Measurements from ENCODE around the gene PPIG. TPM values are rescaled to one million over a fixed set of nuclear protein-coding genes. Genes with fewer than 3 reads are reported as not detected.

The PPIG gene
- total and polyA plus RNA-seq, 2 experiments from 2014 or later: 40.7 to 157 TPM

- no peaks in the 10 kb centered on the region for H3K27me3 Mint-ChIP-seq (ENCODE audit: insufficient read depth, low read depth, poor library complexity)
- Histone ChIP-seq H3K4me1 (ENCODE audit: insufficient read depth) (no peaks in the 10 kb centered on the region), H3K9me2 (ENCODE audit: insufficient read depth) (no peaks in the 10 kb centered on the region), H2AFZ (no peak overlapping the region), H4K20me1 (replicated peaks; ENCODE audit: insufficient read depth) (no peaks in the 10 kb centered on the region), H3K27ac (ENCODE audit: low read depth) (no peak overlapping the region), H3F3A (replicated peaks; ENCODE audit: low read depth) (no peaks in the 10 kb centered on the region), H3K4me3 (no peak overlapping the region), H3K79me2 (replicated peaks; ENCODE audit: insufficient read depth) (no peaks in the 10 kb centered on the region), H3K27me3 (ENCODE audit: insufficient read depth) (no peaks in the 10 kb centered on the region), H3K36me3 (ENCODE audit: insufficient read depth) (no peaks in the 10 kb centered on the region), H3K4me2 (no peak overlapping the region)
- no peak overlapping the region for H3K27ac Mint-ChIP-seq
- TF ChIP-seq ZNF114 (CRISPR knock-in tag; IDR thresholded peaks at IDR 0.05) (no peak), EZH2phosphoT487 (IDR thresholded peaks at IDR 0.05; ENCODE audit: unreplicated experiment) (no peak), NANOG (IDR thresholded peaks at IDR 0.05; ENCODE audit: borderline replicate concordance) (no peak), JUNB (IDR thresholded peaks at IDR 0.05; ENCODE audit: unreplicated experiment) (no peak), ZNF331 (CRISPR knock-in tag; IDR thresholded peaks at IDR 0.05; ENCODE audit: low read depth) (no peak), REST (IDR thresholded peaks at IDR 0.05; ENCODE audit: unreplicated experiment) (no peak), POLR2AphosphoS5 (IDR thresholded peaks at IDR 0.05; ENCODE audit: low read depth) (no peak)
- no peaks in the 10 kb centered on the region for H3K36me3 Mint-ChIP-seq (ENCODE audit: low read depth)
- no peak overlapping the region for H3K4me3 Mint-ChIP-seq
- no peaks in the 10 kb centered on the region for H3K4me1 Mint-ChIP-seq
- ATAC-seq: no peak
- DNase-seq (ENCODE audit: low spot score): no peak
- H3K9me3 Mint-ChIP-seq: no peaks in the 10 kb centered on the region
These were observed 74.7 kb downstream of the PPIG start for GRCh38 chr2:169658877-169659276.

- Histone ChIP-seq H3K36me3 (ENCODE audit: insufficient read depth) (no peaks in the 10 kb centered on the region), H2AFZ (no peak overlapping the region), H3K4me1 (ENCODE audit: insufficient read depth) (no peaks in the 10 kb centered on the region), H3K4me2 (no peak overlapping the region), H4K20me1 (replicated peaks; ENCODE audit: insufficient read depth) (no peaks in the 10 kb centered on the region), H3K9me2 (ENCODE audit: insufficient read depth) (no peaks in the 10 kb centered on the region), H3K4me3 (no peak overlapping the region), H3F3A (replicated peaks; ENCODE audit: low read depth) (no peaks in the 10 kb centered on the region), H3K79me2 (replicated peaks; ENCODE audit: insufficient read depth) (no peaks in the 10 kb centered on the region), H3K27me3 (ENCODE audit: insufficient read depth) (no peaks in the 10 kb centered on the region), H3K27ac (ENCODE audit: low read depth) (no peak overlapping the region)
- Mint-ChIP-seq H3K36me3 (ENCODE audit: low read depth) (no peaks in the 10 kb centered on the region), H3K9me3 (no peaks in the 10 kb centered on the region), H3K4me1 (no peaks in the 10 kb centered on the region), H3K4me3 (no peak overlapping the region), H3K27ac (no peak overlapping the region), H3K27me3 (ENCODE audit: insufficient read depth, low read depth, poor library complexity) (no peaks in the 10 kb centered on the region)
- no peak for DNase-seq (ENCODE audit: low spot score)
- no peak for ATAC-seq
- TF ChIP-seq STAT1 (IDR thresholded peaks at IDR 0.05; ENCODE audit: unreplicated experiment): no peak
These were observed 75.2 kb downstream of the PPIG start for GRCh38 chr2:169659320-169659719.

GRCh38 chr2:169661265-169661664, 77.1 kb downstream of the PPIG start:
- Histone ChIP-seq H4K20me1 (replicated peaks; ENCODE audit: insufficient read depth) (no peaks in the 10 kb centered on the region), H3K4me2 (no peak overlapping the region), H2AFZ (no peak overlapping the region), H3K4me3 (no peak overlapping the region), H3K27ac (ENCODE audit: low read depth) (no peak overlapping the region), H3K36me3 (ENCODE audit: insufficient read depth) (no peaks in the 10 kb centered on the region), H3K27me3 (ENCODE audit: insufficient read depth) (no peaks in the 10 kb centered on the region), H3F3A (replicated peaks; ENCODE audit: low read depth) (no peaks in the 10 kb centered on the region), H3K9me2 (ENCODE audit: insufficient read depth) (no peaks in the 10 kb centered on the region), H3K79me2 (replicated peaks; ENCODE audit: insufficient read depth) (no peaks in the 10 kb centered on the region), H3K4me1 (ENCODE audit: insufficient read depth) (no peaks in the 10 kb centered on the region)
- H3K36me3 Mint-ChIP-seq (ENCODE audit: low read depth): no peaks in the 10 kb centered on the region
- no peaks in the 10 kb centered on the region for H3K9me3 Mint-ChIP-seq
- no peak overlapping the region for H3K27ac Mint-ChIP-seq
- DNase-seq (ENCODE audit: low spot score): no peak
- no peaks in the 10 kb centered on the region for H3K4me1 Mint-ChIP-seq
- H3K4me3 Mint-ChIP-seq: no peak overlapping the region
- peak; percentile 76 for ATAC-seq
- no peaks in the 10 kb centered on the region for H3K27me3 Mint-ChIP-seq (ENCODE audit: insufficient read depth, low read depth, poor library complexity)
- TF ChIP-seq CREB1 (CRISPR knock-in tag; IDR thresholded peaks at IDR 0.05; ENCODE audit: low read depth): no peak
- TF ChIP-seq STAT1 (IDR thresholded peaks at IDR 0.05; ENCODE audit: unreplicated experiment): no peak
- no peak for TF ChIP-seq JUNB (IDR thresholded peaks at IDR 0.05; ENCODE audit: unreplicated experiment)
- TF ChIP-seq EZH2phosphoT487 (IDR thresholded peaks at IDR 0.05; ENCODE audit: unreplicated experiment): no peak
- no peak for TF ChIP-seq ZNF331 (CRISPR knock-in tag; IDR thresholded peaks at IDR 0.05; ENCODE audit: low read depth)
- TF ChIP-seq ETS1 (IDR thresholded peaks at IDR 0.05): no peak

All from GM23338 (cell line).